H9 (cell line): ENCODE results near the gene IQUB. TPM values are rescaled to one million over a fixed set of nuclear protein-coding genes. Genes with fewer than 3 reads are reported as not detected.

Experiments
- DNase-seq: peaks from one replicate; pipeline ENCODE4 v3.0.0-alpha.2; 2017
- H2AFZ ChIP-seq: one replicate; pipeline ENCODE4 v1.6.1; 2013; ENCODE audit warnings: mild to moderate bottlenecking, low read length, control low read depth, moderate library complexity
- H2AK5ac ChIP-seq: 2 replicates; pipeline ENCODE4 v1.6.1; 2013; ENCODE audit warnings: low read length, control low read depth, mixed read lengths; ENCODE audit not compliant: insufficient read length
- H2BK120ac ChIP-seq: one replicate; pipeline ENCODE4 v1.6.1; 2013; ENCODE audit warnings: low read depth, mild to moderate bottlenecking, low read length, control low read depth, inconsistent platforms; ENCODE audit not compliant: poor library complexity, severe bottlenecking
- H2BK12ac ChIP-seq: 2 replicates; pipeline ENCODE4 v1.6.1; 2013; ENCODE audit warnings: low read length, control low read depth, mixed read lengths, low read depth; ENCODE audit not compliant: insufficient read length
- H2BK15ac ChIP-seq: 2 replicates; pipeline ENCODE4 v1.6.1; 2013; ENCODE audit warnings: low read depth, low read length, control low read depth
- H2BK20ac ChIP-seq: one replicate; pipeline ENCODE4 v1.6.1; 2013; ENCODE audit warnings: low read depth, mild to moderate bottlenecking, low read length, control low read depth, inconsistent platforms; ENCODE audit not compliant: poor library complexity, severe bottlenecking
- H2BK5ac ChIP-seq: 2 replicates; pipeline ENCODE4 v1.6.1; 2013; ENCODE audit warnings: low read length, control low read depth, mixed read lengths; ENCODE audit not compliant: insufficient read length
- H3K14ac ChIP-seq: 2 replicates; pipeline ENCODE4 v1.6.1; 2013; ENCODE audit warnings: low read length, control low read depth; ENCODE audit not compliant: insufficient read depth
- H3K18ac ChIP-seq: 2 replicates; pipeline ENCODE4 v1.6.1; 2013; ENCODE audit warnings: low read depth, mild to moderate bottlenecking, mixed read lengths, low read length, control low read depth; ENCODE audit not compliant: insufficient read length
- H3K23ac ChIP-seq: 2 replicates; pipeline ENCODE4 v1.6.1; 2013; ENCODE audit warnings: low read length, control low read depth, mixed read lengths, low read depth; ENCODE audit not compliant: insufficient read length
- H3K23me2 ChIP-seq: 2 replicates; pipeline ENCODE4 v1.6.1; 2013; ENCODE audit warnings: low read depth, mild to moderate bottlenecking, mixed read lengths, low read length, control low read depth; ENCODE audit not compliant: insufficient read length, poor library complexity, severe bottlenecking
- H3K27ac ChIP-seq: 2 replicates; pipeline ENCODE4 v1.5.1; 2013; ENCODE audit warnings: low read length, control low read depth, mixed read lengths, low read depth; ENCODE audit not compliant: insufficient read length
- H3K27me3 ChIP-seq: 2 replicates; pipeline ENCODE4 v1.6.1; 2013; ENCODE audit warnings: low read length, control low read depth, inconsistent platforms; ENCODE audit not compliant: insufficient read depth
- H3K4ac ChIP-seq: 2 replicates; pipeline ENCODE4 v1.6.1; 2013; ENCODE audit warnings: low read depth, mild to moderate bottlenecking, control low read depth, inconsistent platforms, low read length, moderate library complexity
- H3K4me1 ChIP-seq: 2 replicates; pipeline ENCODE4 v1.6.1; 2013; ENCODE audit warnings: low read length, control low read depth, inconsistent platforms; ENCODE audit not compliant: insufficient read depth
- H3K4me2 ChIP-seq: 2 replicates; pipeline ENCODE4 v1.6.1; 2013; ENCODE audit warnings: low read length, control low read depth, mixed read lengths; ENCODE audit not compliant: insufficient read length, insufficient read depth
- H3K56ac ChIP-seq: 2 replicates; pipeline ENCODE4 v1.6.1; 2013; ENCODE audit warnings: low read depth, mild to moderate bottlenecking, mixed read lengths, low read length, control low read depth; ENCODE audit not compliant: insufficient read length
- H3K79me1 ChIP-seq: 2 replicates; pipeline ENCODE4 v1.6.1; 2013; ENCODE audit warnings: low read depth, mild to moderate bottlenecking, moderate library complexity, low read length, control low read depth, inconsistent platforms; ENCODE audit not compliant: insufficient read depth, poor library complexity, severe bottlenecking
- H3K79me2 ChIP-seq: 2 replicates; pipeline ENCODE4 v1.6.1; 2013; ENCODE audit warnings: low read length, control low read depth, inconsistent platforms; ENCODE audit not compliant: insufficient read depth
- H3K9ac ChIP-seq: 2 replicates; pipeline ENCODE4 v1.6.1; 2013; ENCODE audit warnings: low read length, control low read depth, mixed read lengths; ENCODE audit not compliant: insufficient read length; ENCODE audit errors: extremely low read depth
- H3K9me3 ChIP-seq: one replicate; pipeline ENCODE4 v1.6.1; 2013; ENCODE audit warnings: low read depth, low read length, inconsistent platforms; ENCODE audit not compliant: control insufficient read depth
- H3T11ph ChIP-seq: one replicate; pipeline ENCODE4 v1.6.1; 2013; ENCODE audit warnings: mild to moderate bottlenecking, low read length, control low read depth, inconsistent platforms
- H4K20me1 ChIP-seq: one replicate; pipeline ENCODE4 v1.6.1; 2013; ENCODE audit not compliant: control insufficient read depth, insufficient read length, insufficient read depth
- H4K5ac ChIP-seq: 2 replicates; pipeline ENCODE4 v1.6.1; 2013; ENCODE audit warnings: low read depth, mild to moderate bottlenecking, mixed read lengths, low read length, control low read depth; ENCODE audit not compliant: insufficient read length
- H4K8ac ChIP-seq: replicated peaks from 2 replicates; pipeline ENCODE4 v1.6.1; 2013; ENCODE audit warnings: low read length, control low read depth, mixed read lengths, low read depth; ENCODE audit not compliant: insufficient read length
- H4K91ac ChIP-seq: 2 replicates; pipeline ENCODE4 v1.6.1; 2013; ENCODE audit warnings: low read depth, mild to moderate bottlenecking, moderate library complexity, mixed read lengths, low read length, control low read depth; ENCODE audit not compliant: insufficient read length
- H3K27ac Mint-ChIP-seq, 3 experiments: 2 replicates in 2 of 3; 3 replicates in 1 of 3; pipeline ENCODE4 v1.8.0; 2020 to 2021; ENCODE audit warnings: mixed read lengths in 3 of 3, mild to moderate bottlenecking in 1 of 3, moderate library complexity in 1 of 3
- H3K27me3 Mint-ChIP-seq: 2 replicates; pipeline ENCODE4 v1.8.0; 2021; ENCODE audit warnings: low read depth, mild to moderate bottlenecking, moderate library complexity, mixed read lengths
- H3K36me3 Mint-ChIP-seq, 3 experiments: 2 replicates in 2 of 3; 3 replicates in 1 of 3; pipeline ENCODE4 v1.8.0; 2020 to 2021; ENCODE audit warnings: low read depth in 3 of 3, mixed read lengths in 3 of 3; ENCODE audit not compliant: insufficient read depth in 1 of 3
- H3K4me1 Mint-ChIP-seq, 2 experiments: 2 replicates each; pipeline ENCODE4 v1.8.0; 2020; ENCODE audit warnings: mixed read lengths in 2 of 2
- H3K4me3 Mint-ChIP-seq, 2 experiments: 2 replicates in 1 of 2; 3 replicates in 1 of 2; pipeline ENCODE4 v1.8.0; 2020 to 2021; ENCODE audit warnings: mild to moderate bottlenecking in 2 of 2, mixed read lengths in 2 of 2, moderate library complexity in 1 of 2
- H3K9me3 Mint-ChIP-seq, 2 experiments: 2 replicates in 1 of 2; 3 replicates in 1 of 2; pipeline ENCODE4 v1.8.0; 2020; ENCODE audit warnings: mild to moderate bottlenecking in 2 of 2, mixed read lengths in 2 of 2, moderate library complexity in 1 of 2
- WGBS: extraction: QIAGEN DNeasy Blood & Tissue Kit; methylation state at CpG from one replicate; pipeline ENCODE4 v1.1.7; 2013; ENCODE audit warnings: missing lambda C conversion rate, low lambda C conversion rate, mixed read lengths; ENCODE audit not compliant: insufficient read length; ENCODE audit errors: extremely low coverage; 5-methylcytosine and 5-hydroxymethylcytosine counted together
- total RNA-seq: library from RNA; stranded (reverse); gene quantifications from 2 replicates; pipeline ENCODE4 v1.2.1, GENCODE V29; 2021
- TF ChIP-seq, protein P1 (sequence below): fragments of 200-600 bp; sonication (generic); conservative IDR thresholded peaks from 3 replicates; pipeline ENCODE4 v1.8.0; 2021; ENCODE audit warnings: antibody characterized with exemption, mild to moderate bottlenecking

Gene IQUB
- total RNA-seq, 1 experiment from 2014 or later, result 0.28 TPM

DNA sequence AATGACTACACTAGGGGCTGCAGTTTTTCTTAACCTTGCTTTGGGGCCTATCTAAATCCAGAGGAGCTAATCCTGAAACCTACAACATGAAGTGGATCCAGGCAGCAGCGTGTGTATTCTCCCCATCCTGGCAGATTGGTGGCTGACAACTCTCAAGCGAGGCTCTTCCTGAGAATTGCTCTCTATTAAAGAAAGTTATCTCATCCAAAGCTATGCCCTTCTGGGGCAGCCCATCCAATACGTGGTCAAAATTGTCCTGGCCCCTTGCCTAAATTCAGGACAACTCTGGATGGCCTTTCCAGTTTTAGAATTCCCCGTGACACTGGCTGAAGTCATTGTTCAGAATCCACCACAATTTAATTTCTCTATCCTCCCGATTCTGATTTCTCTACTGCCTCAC, 66.1 kb downstream of the IQUB start:
- no peak overlapping the region for H3K4me2 ChIP-seq
- H4K5ac ChIP-seq, result no peak overlapping the region
- H3K56ac ChIP-seq, result no peak overlapping the region
- Mint-ChIP-seq H3K4me1 (peaks cover 6 to 7% of the 10 kb centered on the region in 2 experiments), H3K9me3 (no peaks in the 10 kb centered on the region), H3K27me3 (no peaks in the 10 kb centered on the region), H3K36me3 (peaks cover 0 to 4% (median 0%) of the 10 kb centered on the region in 3 experiments; a peak in 1 of 7 replicates), H3K27ac (no peak overlapping the region), H3K4me3 (no peak overlapping the region)
- no peak overlapping the region for H2BK5ac ChIP-seq
- no peaks in the 10 kb centered on the region for H3K79me2 ChIP-seq
- H3K4me1 ChIP-seq, result no peaks in the 10 kb centered on the region
- no peak overlapping the region for H3K9ac ChIP-seq
- no peak overlapping the region for H4K8ac ChIP-seq
- H3K18ac ChIP-seq, result no peak overlapping the region
- H3K79me1 ChIP-seq, result no peaks in the 10 kb centered on the region
- H4K20me1 ChIP-seq, result no peaks in the 10 kb centered on the region
- no peak overlapping the region for H2AK5ac ChIP-seq
- no peak overlapping the region for H2BK15ac ChIP-seq
- H2AFZ ChIP-seq, result no peak overlapping the region
- H4K91ac ChIP-seq, result no peak overlapping the region
- H3K23ac ChIP-seq, result no peak overlapping the region
- WGBS, result no CpG with 5 or more reads among the region's 5 CpGs
- H3K9me3 ChIP-seq, result no peaks in the 10 kb centered on the region
- TF ChIP-seq, protein P1, sequence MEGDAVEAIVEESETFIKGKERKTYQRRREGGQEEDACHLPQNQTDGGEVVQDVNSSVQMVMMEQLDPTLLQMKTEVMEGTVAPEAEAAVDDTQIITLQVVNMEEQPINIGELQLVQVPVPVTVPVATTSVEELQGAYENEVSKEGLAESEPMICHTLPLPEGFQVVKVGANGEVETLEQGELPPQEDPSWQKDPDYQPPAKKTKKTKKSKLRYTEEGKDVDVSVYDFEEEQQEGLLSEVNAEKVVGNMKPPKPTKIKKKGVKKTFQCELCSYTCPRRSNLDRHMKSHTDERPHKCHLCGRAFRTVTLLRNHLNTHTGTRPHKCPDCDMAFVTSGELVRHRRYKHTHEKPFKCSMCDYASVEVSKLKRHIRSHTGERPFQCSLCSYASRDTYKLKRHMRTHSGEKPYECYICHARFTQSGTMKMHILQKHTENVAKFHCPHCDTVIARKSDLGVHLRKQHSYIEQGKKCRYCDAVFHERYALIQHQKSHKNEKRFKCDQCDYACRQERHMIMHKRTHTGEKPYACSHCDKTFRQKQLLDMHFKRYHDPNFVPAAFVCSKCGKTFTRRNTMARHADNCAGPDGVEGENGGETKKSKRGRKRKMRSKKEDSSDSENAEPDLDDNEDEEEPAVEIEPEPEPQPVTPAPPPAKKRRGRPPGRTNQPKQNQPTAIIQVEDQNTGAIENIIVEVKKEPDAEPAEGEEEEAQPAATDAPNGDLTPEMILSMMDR, result no peak
- no peak overlapping the region for H2BK12ac ChIP-seq
- H3K4ac ChIP-seq, result no peak overlapping the region
- no peak overlapping the region for H3T11ph ChIP-seq
- no peak overlapping the region for H3K27ac ChIP-seq
- H2BK20ac ChIP-seq, result no peak overlapping the region
- H3K27me3 ChIP-seq, result no peaks in the 10 kb centered on the region
- H3K14ac ChIP-seq, result no peak overlapping the region
- H2BK120ac ChIP-seq, result no peak overlapping the region
- no peak for DNase-seq
- H3K23me2 ChIP-seq, result no peaks in the 10 kb centered on the region
